GM06990 (cell line): ENCODE results near the gene TOR4A.

Experiments used
- DNase-seq: peaks from one replicate; pipeline ENCODE4 v3.0.0-alpha.2; 2011; ENCODE audit not compliant: insufficient read length; ENCODE audit errors: extremely low read depth
- H3K27me3 ChIP-seq: replicated peaks from 2 replicates; pipeline ENCODE4 v1.6.0; 2011; ENCODE audit warnings: low read length; ENCODE audit not compliant: control insufficient read depth, insufficient read depth
- H3K36me3 ChIP-seq: 2 replicates; pipeline ENCODE4 v1.5.1; 2011; ENCODE audit warnings: low read length; ENCODE audit not compliant: control insufficient read depth, insufficient read depth
- H3K4me3 ChIP-seq: replicated peaks from 2 replicates; pipeline ENCODE4 v1.5.1; 2011; ENCODE audit warnings: low read depth, mild to moderate bottlenecking, control low read depth, low read length
- TF ChIP-seq, protein P1 (sequence below): IDR thresholded peaks from 2 replicates; pipeline ENCODE4 v1.5.1; 2011; ENCODE audit warnings: low read length, control low read depth, mild to moderate bottlenecking, inconsistent platforms; ENCODE audit not compliant: insufficient read depth, poor library complexity, severe bottlenecking

Gene TOR4A

DNA sequence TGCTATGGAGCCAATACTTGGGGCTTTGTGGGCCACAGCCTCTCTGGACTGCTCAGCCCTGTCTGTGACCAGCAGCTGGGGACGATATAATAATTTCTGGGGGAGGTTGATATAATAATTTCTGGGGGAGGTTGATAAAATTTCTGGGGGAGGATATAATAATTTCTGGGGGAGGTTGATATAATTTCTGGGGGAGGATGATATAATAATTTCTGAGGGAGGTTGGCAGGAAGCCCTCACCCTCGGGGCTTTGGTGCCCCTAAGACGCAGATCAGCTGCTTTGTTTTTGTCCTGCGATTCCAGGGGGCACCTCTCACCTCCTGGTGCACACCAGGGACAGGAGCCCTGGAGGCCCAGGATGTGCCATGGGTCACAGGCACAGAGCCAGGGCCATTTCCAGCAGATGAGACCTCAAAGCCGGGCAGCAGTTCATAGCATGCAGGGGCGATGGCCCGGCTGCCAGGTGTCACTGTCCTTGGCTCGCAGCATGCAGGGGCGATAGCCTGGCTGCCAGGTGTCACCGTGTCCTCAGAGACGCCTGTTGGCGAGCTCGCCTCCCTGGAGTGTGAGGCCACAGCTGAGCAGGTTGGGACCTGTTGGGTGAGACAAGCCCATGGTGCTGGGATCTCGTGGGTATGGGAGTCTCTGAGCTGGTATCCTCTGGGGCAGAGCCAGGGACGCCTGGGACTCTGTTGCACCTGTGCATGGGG lies 3.8 kb upstream of the TOR4A start:
- TF ChIP-seq, protein P1, sequence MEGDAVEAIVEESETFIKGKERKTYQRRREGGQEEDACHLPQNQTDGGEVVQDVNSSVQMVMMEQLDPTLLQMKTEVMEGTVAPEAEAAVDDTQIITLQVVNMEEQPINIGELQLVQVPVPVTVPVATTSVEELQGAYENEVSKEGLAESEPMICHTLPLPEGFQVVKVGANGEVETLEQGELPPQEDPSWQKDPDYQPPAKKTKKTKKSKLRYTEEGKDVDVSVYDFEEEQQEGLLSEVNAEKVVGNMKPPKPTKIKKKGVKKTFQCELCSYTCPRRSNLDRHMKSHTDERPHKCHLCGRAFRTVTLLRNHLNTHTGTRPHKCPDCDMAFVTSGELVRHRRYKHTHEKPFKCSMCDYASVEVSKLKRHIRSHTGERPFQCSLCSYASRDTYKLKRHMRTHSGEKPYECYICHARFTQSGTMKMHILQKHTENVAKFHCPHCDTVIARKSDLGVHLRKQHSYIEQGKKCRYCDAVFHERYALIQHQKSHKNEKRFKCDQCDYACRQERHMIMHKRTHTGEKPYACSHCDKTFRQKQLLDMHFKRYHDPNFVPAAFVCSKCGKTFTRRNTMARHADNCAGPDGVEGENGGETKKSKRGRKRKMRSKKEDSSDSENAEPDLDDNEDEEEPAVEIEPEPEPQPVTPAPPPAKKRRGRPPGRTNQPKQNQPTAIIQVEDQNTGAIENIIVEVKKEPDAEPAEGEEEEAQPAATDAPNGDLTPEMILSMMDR, result no peak

DNA sequence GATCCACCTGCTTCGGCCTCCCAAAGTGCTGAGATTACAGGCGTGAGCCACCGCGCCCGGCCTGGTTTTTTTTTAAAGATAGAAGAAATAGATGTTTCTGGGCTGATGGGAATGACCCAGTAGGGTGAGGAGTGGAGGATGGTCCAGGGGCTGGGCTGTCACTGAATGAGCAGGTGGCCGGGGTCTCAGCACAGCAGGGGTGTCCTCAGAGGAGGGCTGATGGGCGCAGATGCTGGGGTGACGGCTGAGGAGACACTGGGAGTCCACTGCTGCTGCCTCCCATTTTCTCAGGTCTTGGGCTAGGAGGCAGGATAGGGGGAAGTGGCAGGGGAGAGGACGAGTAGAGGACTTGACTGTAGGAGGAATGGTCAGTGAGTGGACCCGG lies 2.3 kb upstream of the TOR4A start:
- TF ChIP-seq, protein P1, result no peak
- no peaks in the 10 kb centered on the region for H3K27me3 ChIP-seq
- no peak overlapping the region for H3K4me3 ChIP-seq
- DNase-seq, result no peak
- peaks cover 22% of the 10 kb centered on the region for H3K36me3 ChIP-seq

More for the DNA sequence above, 3.8 kb upstream of the TOR4A start:
- no peak overlapping the region for H3K4me3 ChIP-seq
- H3K27me3 ChIP-seq, result no peaks in the 10 kb centered on the region
- H3K36me3 ChIP-seq, result peaks cover 18% of the 10 kb centered on the region
- DNase-seq, result no peak

DNA sequence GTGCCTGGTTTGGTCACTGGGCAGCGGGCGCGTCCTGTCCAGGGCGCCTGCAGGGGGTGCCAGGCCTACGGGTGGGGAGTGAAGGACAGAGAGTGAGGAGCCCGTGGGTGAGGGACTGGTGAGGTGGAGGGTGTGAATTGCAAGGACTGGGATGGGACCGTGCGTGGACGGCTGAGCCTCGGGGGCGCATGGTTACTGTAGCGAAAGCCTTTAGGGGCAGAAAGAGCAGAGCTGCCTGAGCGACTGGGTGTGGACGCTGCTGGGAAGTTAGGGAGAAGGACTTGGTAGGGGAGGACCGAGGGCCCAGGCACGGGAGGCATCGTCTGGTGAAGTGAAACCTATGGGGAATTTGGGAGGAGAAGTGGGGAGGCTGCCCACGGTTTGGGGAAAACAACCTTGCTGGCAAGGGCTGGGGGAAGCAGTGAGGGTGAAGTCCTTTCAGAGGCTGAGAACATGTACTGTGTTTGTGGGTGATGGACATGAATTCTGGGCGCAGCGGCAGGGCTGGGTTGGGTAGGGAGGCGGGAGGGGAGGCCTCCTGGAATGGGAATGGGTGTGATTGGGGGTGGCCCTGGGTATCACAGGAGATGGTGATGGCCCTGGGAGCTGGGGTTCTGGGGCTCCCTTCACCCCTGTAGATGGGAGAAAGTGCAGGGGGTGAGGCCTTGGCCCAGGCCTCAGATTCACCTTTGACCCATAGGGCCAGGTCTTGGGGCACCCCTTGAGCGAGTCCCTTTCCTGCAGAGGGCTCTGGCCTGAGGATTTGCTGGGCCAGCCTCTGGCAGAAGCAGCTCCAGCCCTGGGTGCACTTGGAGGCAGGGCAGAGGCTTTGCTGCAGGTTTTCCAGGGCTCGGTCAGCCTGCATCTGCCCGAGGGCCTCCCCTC lies 1.7 kb upstream of the TOR4A start:
- TF ChIP-seq, protein P1, result no peak
- peak; percentile 37 for DNase-seq
- H3K27me3 ChIP-seq, result no peaks in the 10 kb centered on the region
- H3K4me3 ChIP-seq, result no peak overlapping the region
- peaks cover 24% of the 10 kb centered on the region for H3K36me3 ChIP-seq

DNA sequence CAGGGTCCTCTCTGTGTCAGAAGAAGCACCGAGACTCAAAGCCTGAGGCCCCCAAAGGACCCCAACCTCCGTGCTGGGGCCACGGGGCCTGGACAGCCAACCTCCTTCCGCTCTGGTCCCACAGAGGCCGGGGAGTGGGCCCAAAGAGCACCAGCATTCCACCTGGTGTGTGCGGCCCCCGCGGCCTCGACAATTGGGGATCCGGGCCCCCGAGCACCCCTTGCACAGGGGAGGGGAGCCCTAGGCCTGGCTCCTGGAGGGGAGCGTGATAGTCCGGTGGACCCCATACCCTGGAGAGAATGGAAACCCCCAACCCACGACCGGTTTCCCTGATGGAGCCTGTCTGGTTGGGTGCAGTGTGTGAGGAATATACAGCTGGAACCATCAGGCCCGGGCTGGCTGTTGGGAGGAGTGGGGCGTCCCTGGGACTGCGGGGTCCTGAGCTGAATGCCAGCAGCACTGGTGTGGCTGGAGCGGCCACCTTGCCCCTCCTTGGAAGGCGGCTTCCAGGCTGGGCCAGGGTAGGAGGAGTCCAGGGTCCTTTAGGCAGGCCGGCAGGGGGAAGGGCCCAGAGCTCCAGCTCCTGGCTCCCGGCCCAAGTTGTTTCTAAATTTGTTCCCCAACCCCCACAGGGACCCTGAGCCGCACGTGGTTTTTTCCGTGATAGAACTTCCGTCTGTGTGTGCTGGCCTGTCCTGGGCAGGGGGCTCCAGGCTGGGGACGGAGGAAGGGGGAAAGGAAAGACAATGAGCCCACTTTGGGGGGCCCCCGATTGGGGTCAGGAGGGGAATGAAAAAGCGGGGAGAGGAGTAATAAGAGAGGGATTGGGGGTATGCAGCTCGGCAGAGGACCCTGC lies 825 bp upstream of the TOR4A start:
- Histone ChIP-seq H3K27me3 (no peaks in the 10 kb centered on the region), H3K36me3 (peaks cover 23% of the 10 kb centered on the region), H3K4me3 (peak overlapping the region; percentile 72)
- TF ChIP-seq, protein P1, result no peak
- peak; percentile 48 for DNase-seq

DNA sequence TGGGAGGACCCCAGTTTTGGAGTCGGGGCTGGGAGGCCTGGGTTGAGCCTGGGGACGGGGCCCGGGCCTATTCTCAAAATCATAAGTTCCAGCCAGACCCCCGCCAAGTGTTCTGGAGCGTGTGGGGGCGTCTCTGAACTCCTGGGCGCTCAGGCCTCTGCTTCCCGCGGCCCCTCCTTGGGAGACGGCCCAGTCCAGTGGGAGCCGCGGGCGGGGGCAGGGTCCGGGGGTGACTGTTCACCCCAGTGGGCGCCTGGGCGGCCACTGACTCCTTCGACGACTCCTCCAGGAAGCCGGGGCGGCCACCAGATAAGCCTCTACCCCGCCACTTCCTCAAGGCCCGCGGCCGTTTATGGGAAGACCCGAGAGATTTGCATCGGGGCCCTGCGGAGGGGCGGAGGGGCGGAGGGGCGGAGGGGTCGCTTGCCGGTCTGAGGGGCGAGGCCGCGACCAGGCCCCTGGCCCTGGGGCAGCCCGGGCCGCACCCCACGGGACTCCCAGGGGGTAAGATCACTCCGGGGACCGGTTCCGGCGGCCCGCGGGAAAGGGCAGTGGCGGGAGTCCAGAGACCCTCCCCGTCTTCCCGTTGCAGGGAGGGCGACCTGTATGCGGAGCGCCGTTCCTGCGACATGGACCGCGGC lies 655 bp downstream of the TOR4A start:
- Histone ChIP-seq H3K4me3 (peak overlapping the region; percentile 72), H3K36me3 (peaks cover 16% of the 10 kb centered on the region), H3K27me3 (no peaks in the 10 kb centered on the region)
- DNase-seq, result peak; percentile 39
- TF ChIP-seq, protein P1, result no peak
